GM12801 (cell line): ENCODE data around the gene GNAI2.

Source experiments
- TF ChIP-seq, protein P1 (sequence below): IDR thresholded peaks from one replicate; pipeline ENCODE4 v1.5.1; 2011; ENCODE audit warnings: control low read depth; ENCODE audit not compliant: insufficient read length; ENCODE audit errors: extremely low read depth

GNAI2 gene

GRCh38 chr3:50292159-50293078 lies 56.4 kb downstream of the GNAI2 start, which contains the start of gene IFRD2:
Gene IFRD2, minus strand, starts transcription at chr3:50292429. Its CDS starts 155 bp downstream, at chr3:50292274.
- TF ChIP-seq, protein P1, sequence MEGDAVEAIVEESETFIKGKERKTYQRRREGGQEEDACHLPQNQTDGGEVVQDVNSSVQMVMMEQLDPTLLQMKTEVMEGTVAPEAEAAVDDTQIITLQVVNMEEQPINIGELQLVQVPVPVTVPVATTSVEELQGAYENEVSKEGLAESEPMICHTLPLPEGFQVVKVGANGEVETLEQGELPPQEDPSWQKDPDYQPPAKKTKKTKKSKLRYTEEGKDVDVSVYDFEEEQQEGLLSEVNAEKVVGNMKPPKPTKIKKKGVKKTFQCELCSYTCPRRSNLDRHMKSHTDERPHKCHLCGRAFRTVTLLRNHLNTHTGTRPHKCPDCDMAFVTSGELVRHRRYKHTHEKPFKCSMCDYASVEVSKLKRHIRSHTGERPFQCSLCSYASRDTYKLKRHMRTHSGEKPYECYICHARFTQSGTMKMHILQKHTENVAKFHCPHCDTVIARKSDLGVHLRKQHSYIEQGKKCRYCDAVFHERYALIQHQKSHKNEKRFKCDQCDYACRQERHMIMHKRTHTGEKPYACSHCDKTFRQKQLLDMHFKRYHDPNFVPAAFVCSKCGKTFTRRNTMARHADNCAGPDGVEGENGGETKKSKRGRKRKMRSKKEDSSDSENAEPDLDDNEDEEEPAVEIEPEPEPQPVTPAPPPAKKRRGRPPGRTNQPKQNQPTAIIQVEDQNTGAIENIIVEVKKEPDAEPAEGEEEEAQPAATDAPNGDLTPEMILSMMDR, result no peak

DNA sequence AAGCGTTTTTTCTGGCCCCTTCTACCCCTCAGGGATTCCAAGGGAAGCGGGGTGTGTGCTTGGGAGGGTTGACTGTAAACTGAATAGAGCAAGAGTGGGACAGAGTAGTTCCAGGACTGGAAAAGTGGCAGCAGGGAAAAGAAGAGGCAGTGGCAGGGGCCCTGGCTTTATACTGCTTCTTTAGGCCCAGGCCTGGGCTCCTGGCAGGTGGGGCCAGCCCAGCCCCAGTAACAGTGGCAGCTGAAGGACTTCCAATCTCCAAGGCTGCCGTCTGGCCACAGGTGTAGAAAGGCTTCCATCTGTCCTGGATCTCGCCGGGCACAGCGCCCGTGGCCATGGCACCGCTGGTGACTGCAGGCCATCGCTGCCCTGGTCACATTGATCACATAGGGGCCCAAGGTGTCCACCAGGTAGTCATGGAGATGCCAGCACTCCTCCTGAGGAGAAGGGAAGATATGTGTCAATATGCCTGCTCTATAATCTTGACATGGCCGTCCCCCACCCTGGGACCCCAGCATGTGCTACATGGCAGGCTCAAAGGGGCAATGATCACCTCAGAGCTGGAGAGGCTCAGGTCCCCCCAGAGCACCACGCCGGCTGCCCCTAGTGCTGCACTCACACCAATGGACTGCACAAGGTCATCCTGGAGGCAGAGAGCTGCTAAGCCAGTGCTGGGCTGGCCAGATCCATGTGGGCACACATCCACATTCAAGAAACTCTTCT lies 57.2 kb downstream of the GNAI2 start:
- TF ChIP-seq, protein P1, result no peak

DNA sequence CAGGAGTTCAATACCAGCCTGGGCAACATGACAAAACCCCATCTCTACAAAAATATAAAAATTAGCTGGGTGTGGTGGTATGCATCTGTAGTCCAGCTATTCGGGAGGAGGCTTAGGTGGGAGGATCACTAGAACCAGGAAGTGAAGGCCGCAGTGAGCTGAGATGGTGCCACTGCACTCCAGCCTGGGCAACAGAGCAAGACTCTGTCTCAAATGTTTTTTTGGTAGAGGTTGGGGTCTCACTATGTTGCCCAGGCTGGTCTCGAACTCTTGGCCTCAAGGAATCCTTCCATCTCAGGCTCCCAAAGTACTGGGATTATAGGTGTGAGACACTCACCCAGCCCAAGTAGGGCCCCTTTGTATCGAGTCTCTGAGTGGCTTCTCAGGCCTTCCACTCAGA lies 58.1 kb downstream of the GNAI2 start:
- TF ChIP-seq, protein P1, result no peak

DNA sequence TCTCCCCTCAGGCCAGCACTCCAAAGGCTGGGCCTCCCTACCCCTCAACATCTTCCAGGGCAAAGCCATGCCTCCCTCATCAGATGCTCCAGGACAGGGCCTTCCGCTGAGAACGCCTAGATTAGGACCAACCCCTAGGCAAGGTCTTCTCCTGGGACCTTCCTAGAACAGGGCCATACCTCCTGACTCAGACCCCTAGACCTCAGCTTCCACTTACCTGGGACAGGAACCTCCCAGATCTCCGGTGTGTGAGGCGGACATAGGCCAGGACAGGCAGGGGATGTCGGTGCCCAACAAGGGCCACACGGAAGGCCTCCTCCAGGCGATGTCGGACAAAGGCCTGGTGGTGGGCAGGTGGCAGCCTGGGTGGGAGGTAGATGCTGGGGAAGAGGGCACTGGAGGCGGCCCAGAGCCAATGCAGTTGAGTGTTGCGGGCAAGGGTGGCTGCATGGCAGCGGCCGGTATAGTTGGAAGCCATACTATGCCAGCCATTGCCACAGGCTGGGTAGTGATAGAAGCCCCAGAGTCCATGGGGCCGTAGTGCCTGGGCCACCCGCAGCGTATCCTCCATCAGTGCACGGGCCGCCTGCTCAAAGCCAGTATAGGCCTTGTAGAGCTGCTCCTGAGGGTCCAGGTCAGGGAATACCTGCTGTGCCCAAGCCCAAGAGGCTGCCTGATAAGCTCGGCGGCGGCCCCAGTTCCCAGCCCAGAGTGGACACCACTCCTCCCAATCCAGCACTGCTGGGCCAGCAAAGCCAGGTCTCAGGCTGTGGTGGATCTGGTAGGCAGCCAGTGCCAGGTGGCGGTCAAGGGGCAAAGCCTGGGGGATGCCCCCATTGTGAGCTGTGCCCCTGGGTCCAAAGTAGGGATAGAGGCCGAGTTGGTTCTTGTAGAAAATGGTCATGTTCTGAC lies 58.7 kb downstream of the GNAI2 start:
- TF ChIP-seq, protein P1, result no peak

- TF ChIP-seq, protein P1, result no peak
These were observed 59.8 kb downstream of the GNAI2 start for GRCh38 chr3:50295553-50296431.

- TF ChIP-seq, protein P1, result no peak
These were observed 60.8 kb downstream of the GNAI2 start for GRCh38 chr3:50296721-50297383.
